Measurements from ENCODE around the gene TMEM214. TPM values are rescaled to one million over a fixed set of nuclear protein-coding genes. Genes with fewer than 3 reads are reported as not detected.
"Not testable (repeated sequence)": the region's sequence is repeated elsewhere in the genome, so short reads cannot be mapped to it uniquely, and the experiment has no call there.

The TMEM214 gene
- total RNA-seq, 1 experiment from 2014 or later: 53.8 TPM

DNA sequence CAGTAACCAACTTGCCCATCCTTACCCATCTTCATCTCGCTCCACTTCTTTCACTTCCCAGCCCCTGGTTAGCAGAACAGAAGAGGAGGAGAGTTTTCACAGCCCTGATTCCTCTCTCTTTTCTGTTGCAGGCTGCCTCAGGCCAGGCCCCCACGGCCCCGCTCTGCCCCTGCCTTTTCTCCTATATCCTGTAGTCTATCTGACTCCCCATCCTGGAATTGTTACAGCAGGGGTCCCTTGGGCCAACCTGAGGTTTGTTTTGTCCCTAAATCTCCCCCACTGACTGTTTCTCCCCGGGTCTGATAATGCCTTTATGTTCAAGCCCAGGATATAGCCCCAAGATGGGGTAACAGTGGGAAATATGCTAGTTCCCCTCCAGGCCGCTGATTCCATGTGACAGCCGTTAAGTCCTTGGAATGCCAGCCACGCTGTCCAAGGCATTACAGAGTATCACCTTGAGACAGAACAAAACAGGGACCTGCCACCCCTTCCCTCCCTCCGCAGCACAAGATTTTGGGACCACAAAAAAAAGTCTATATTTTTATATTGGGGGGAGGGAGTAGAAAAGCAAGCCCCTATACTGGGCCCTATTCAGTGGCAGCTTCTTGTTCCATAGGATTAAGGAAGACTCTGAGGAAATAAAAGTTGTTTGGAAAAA is 37.3 kb downstream of the TMEM214 start:
- DNase-seq (ENCODE audit: low spot score): no peak

DNA sequence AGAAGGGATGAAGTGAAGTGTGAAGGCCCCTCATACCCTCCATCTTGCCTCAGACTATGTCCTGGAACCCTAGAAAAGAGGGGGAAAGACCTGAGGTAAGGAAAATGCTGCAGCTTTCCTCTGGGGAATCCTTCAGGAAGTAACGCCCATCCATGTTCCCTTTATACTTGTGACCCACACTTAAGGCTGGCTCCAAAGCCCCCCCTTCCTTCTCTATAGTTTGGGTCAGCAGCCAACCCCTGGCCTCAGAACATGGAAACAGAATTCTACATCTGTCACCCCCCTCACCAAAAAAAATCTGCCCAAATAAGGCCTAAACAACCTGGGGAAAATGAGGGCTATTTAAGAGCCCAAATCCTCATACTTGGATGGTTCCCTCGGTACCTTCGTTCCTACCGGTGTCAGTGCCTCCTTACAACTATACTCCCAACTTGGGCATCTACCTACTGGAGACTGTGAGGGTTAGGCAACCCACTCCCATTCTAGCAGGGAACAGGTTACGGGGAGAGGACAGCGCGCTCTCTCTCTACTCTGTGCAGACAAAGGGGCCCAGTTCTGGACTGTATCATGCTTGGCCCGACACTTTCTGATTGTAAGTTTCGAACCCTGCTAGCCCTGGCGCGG is 38.0 kb downstream of the TMEM214 start:
- DNase-seq (ENCODE audit: low spot score): no peak

GRCh38 chr2:27071277-27071989 is 38.7 kb downstream of the TMEM214 start, which contains the start of gene OST4:
Gene OST4 (minus strand): TSS chr2:27071654.
- DNase-seq (ENCODE audit: low spot score): peak; percentile 85

DNA sequence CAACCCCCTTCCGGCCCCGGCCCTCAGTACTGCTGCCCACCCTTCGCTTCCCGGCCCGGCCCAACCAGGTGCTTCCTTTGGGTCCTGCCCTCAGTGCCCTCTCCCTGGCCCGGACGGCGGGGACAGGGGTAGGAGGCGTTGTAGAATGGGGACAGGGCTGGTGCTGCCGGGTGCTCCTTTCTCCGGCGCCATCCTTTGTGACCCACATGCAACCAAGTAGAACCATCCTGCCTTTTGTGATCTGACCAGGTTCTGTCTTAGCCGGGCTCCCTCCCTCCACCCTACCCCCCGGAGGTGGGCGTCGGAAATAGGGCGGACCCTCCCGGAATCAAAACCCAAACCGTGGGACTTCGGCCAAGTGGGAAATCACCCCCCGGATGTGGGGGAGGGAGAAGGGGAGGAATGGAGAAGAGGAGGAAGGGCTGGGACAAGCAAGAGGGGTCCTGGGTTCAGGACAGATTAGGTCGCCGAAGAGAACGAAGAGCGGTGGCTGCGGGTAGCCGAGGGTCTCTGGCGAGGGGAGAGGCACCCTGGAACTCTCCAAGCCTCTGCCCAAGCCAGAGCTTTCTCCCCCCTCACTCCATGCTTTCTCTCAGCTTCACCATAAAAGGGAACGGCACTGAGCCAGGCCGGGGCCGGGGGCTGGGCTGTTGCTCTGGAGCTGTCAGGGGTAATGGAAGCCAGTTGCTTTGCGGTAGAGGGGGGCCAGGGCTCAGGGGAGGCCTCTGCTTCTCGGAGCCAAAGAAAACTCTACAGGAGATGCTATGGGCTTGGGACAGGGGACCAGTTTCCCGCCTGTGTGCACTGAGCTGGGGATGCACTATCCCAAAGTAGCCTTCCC is 39.4 kb downstream of the TMEM214 start:
- no peak for DNase-seq (ENCODE audit: low spot score)

GRCh38 chr2:27072920-27073319 is 40.2 kb downstream of the TMEM214 start:
- no peak for DNase-seq (ENCODE audit: low spot score)

GRCh38 chr2:27073782-27074181 is 41.0 kb downstream of the TMEM214 start:
- no peak for DNase-seq (ENCODE audit: low spot score)

GRCh38 chr2:27074738-27075565 is 42.2 kb downstream of the TMEM214 start:
- DNase-seq (ENCODE audit: low spot score): no peak

- DNase-seq (ENCODE audit: low spot score): not testable (repeated sequence)
Observed at GRCh38 chr2:27075566-27075871, 42.8 kb downstream of the TMEM214 start.

- DNase-seq (ENCODE audit: low spot score): no peak
Observed at GRCh38 chr2:27076323-27076722, 43.6 kb downstream of the TMEM214 start.

DNA sequence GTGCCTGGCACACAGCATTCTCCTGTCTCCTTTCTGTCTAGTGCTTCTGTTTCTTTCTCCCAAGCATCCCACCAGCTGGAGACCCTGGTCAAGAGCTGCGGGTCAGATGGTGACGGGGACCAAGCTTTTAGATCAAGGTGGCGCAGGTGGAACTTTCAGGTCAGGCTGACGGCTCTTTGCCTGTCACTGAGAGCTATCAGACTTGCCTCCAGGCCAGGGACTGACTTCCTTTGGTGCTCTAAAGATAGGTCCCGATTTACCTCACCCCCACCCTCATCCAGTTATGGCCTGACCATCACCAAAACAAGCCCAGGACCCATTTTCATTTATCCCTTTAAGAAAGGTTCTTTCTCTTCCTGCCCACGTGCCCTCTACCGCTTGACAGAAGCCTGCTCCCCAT is 44.5 kb downstream of the TMEM214 start:
- DNase-seq (ENCODE audit: low spot score): no peak

GRCh38 chr2:27078267-27079194 is 45.8 kb downstream of the TMEM214 start, which contains the start of gene EMILIN1:
Gene EMILIN1 (plus strand): TSS chr2:27078615. CDS start chr2:27079066, 451 bp downstream.
- DNase-seq (ENCODE audit: low spot score): no peak

DNA sequence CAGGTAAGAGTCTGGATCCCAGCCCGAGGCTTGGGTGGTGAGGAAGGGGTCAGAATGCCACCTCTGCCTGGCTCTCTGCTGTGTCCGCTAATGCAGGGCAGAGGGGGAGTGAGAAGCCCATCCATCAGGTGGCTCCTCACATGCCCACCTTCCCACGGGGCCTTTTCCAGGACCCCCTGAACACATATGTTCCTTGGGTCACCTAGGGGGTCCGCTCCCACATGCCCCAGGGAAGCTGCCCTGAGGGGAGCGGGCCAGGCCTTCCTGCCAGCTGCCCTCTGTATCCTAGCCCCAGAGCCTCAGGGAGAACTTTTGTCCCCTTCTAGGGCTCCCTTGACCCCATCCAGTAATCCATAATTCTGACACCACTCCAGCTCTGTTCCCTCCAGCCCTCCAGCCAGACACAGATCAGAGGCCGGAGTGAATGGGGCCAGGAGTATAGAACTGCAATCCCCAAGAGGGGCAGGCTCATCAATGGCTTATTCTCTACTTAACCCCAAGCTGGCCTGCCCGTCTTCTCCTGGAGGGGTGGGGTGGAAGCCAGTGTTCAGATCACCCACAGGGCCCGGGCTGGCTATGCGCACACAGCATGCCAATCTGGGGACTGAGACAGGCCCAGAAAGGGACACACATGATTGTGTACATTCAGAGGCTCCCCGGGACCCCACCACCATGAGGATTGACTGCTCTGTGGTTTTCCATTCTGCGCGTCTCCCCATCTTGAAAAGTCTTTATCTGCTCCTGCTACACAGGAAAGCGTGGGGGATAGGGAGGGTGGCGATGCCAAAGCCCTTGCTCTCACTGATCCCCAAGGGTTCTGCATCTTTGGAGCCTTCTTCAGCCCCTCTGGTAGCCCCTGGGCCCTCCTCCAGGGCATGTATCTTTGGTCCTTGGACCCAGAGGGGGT is 46.7 kb downstream of the TMEM214 start:
- DNase-seq (ENCODE audit: low spot score): no peak

- DNase-seq (ENCODE audit: low spot score): no peak
Observed at GRCh38 chr2:27080140-27080469, 47.3 kb downstream of the TMEM214 start.

DNA sequence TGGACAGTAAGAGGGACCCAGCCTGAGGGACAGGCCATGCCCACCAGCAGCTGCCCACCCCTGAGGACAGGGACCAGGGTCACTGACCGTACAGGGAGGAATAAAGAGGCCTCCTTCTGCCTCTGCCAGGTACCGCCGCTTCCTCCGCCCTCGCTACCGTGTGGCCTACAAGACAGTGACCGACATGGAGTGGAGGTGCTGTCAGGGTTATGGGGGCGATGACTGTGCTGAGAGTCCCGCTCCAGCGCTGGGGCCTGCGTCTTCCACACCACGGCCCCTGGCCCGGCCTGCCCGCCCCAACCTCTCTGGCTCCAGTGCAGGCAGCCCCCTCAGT is 47.8 kb downstream of the TMEM214 start:
- DNase-seq (ENCODE audit: low spot score): no peak

GRCh38 chr2:27081984-27082772 is 49.4 kb downstream of the TMEM214 start:
- no peak for DNase-seq (ENCODE audit: low spot score)

- DNase-seq (ENCODE audit: low spot score): no peak
Observed at GRCh38 chr2:27082773-27083409, 50.1 kb downstream of the TMEM214 start.

DNA sequence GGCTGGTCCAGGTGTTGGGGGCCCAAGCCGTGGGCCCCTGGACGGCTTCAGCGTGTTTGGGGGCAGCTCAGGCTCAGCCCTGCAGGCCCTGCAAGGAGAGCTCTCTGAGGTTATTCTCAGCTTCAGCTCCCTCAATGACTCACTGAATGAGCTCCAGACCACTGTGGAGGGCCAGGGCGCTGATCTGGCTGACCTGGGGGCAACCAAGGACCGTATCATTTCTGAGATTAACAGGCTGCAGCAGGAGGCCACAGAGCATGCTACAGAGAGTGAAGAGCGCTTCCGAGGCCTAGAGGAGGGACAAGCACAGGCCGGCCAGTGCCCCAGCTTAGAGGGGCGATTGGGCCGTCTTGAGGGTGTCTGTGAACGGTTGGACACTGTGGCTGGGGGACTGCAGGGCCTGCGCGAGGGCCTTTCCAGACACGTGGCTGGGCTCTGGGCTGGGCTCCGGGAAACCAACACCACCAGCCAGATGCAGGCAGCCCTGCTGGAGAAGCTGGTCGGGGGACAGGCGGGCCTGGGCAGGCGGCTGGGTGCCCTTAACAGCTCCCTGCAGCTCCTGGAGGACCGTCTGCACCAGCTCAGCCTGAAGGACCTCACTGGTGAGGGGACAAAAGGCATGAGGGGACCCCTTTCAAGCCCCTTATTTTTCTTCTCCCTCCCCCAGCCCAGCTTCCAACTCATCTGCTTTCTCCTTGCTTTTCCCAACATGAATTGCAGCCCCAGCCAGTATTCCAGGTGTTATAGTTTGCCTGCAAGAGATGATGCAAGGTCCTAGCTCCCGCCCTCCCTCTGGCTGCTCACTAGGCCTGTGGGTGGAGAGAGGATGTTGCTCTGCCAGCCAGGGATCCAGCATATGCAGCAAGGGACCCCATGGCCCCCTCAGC is 50.9 kb downstream of the TMEM214 start:
- no peak for DNase-seq (ENCODE audit: low spot score)

Measured in A172 (cell line).